ENCODE results near the gene PGP.
"Not testable (repeated sequence)": the region's sequence is repeated elsewhere in the genome, so short reads cannot be mapped to it uniquely, and the experiment has no call there.

Gene PGP

GRCh38 chr16:2250652-2251295, 36.1 kb upstream of the PGP start:
- H3K36me3 ChIP-seq (ENCODE audit: control insufficient read depth in 5 of 5, insufficient read depth in 5 of 5, low read length in 5 of 5), result peaks cover 0 to 45% (median 34%) of the 10 kb centered on the region in 5 donors
- peaks cover 1 to 23% (median 20%) of the 10 kb centered on the region in 5 donors for H3K4me1 ChIP-seq (ENCODE audit: control insufficient read depth in 5 of 5, insufficient read depth in 5 of 5, low read length in 5 of 5)
- H3K4me3 ChIP-seq (ENCODE audit: low read depth in 1 of 5, low read length in 5 of 5), result peak overlapping the region; percentile 62 to 79 (median 69)
- H3K9ac ChIP-seq (ENCODE audit: low read length in 5 of 5), result peak overlapping the region in 4 of 5 donors; percentile 40 to 80 (median 62)
- H3K9me3 ChIP-seq (ENCODE audit: control insufficient read depth in 5 of 5, low read length in 5 of 5), result no peaks in the 10 kb centered on the region
- peak overlapping the region; percentile 79 for H3K27ac ChIP-seq (ENCODE audit: low read depth, low read length)
- H3K27me3 ChIP-seq (ENCODE audit: control insufficient read depth in 5 of 5, insufficient read depth in 4 of 5, low read length in 5 of 5), result no peaks in the 10 kb centered on the region

- Histone ChIP-seq H3K4me1 (ENCODE audit: control insufficient read depth in 5 of 5, insufficient read depth in 5 of 5, low read length in 5 of 5) (peaks cover 0 to 16% (median 12%) of the 10 kb centered on the region in 5 donors), H3K9ac (ENCODE audit: low read length in 5 of 5) (no peak overlapping the region), H3K9me3 (ENCODE audit: control insufficient read depth in 5 of 5, low read length in 5 of 5) (no peaks in the 10 kb centered on the region), H3K27ac (ENCODE audit: low read depth, low read length) (no peak overlapping the region), H3K27me3 (ENCODE audit: control insufficient read depth in 5 of 5, insufficient read depth in 4 of 5, low read length in 5 of 5) (no peaks in the 10 kb centered on the region), H3K4me3 (ENCODE audit: low read depth in 1 of 5, low read length in 5 of 5) (no peak overlapping the region), H3K36me3 (ENCODE audit: control insufficient read depth in 5 of 5, insufficient read depth in 5 of 5, low read length in 5 of 5) (peaks cover 0 to 52% (median 44%) of the 10 kb centered on the region in 5 donors)
Measured at GRCh38 chr16:2246301-2246885, 31.8 kb upstream of the PGP start.

DNA sequence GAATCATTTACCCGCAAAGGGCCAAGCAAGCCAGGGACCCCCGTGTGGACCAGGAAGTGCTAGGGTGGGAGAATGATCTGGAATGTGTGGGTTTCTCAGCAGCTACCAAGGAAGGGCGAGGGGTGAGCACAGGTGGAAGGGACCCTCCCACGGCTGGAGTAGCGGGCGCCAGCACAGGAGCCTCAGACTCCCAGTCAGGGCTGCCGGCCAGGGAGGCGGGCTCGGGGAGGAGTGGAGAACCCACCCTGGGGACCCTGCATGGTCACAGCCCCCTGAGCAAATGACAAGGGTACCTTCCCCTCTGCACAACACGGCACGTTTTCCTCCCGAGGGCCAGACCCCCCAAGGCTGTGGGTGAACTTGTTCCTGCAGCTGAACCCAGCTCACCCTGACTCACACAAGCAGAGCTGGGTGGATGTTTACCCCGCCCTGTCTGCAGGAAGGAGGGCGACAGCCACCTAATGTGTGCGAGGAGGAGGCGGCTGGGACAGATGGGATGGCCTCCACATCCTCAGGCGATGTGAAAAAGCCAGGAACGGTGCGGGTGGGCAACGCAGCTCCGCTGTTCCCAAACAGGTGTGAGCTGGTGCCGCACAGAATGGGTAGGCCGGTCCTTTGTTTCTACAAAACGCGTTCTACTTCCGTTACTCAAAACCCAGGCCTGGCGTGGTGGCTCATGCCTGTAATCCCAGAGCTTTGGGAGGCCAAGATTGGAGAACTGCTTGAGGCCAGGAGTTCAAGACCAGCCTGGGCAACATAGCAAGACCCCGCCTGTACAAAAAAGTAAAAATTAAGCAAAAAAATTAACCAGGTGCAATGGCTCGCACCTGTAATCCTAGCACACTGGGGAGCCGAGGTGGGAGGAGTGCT, 30.5 kb upstream of the PGP start:
- Histone ChIP-seq H3K36me3 (ENCODE audit: control insufficient read depth in 5 of 5, insufficient read depth in 5 of 5, low read length in 5 of 5) (peaks cover 0 to 52% (median 44%) of the 10 kb centered on the region in 5 donors), H3K9ac (ENCODE audit: low read length in 5 of 5) (no peak overlapping the region)

DNA sequence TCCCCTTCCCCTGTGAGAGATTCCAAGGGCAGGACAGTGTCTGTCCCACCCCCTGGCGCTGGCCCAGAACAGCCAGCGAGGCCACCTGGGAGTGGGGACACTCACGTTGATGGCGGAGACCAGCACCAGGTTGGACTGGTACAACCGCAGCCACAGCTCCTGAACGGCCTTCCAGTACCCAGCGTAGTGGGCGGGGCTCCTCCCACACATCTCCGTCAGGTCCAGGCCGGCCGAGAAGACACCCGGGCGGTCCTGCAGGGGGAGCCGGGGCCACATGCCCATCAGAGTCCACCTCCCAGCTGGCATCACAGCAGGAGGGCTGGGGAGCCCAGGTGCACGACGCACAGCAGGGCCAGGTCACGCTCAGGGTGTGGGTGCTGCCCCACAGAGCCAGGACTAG, 29.7 kb upstream of the PGP start:
- Histone ChIP-seq H3K9ac (ENCODE audit: low read length in 5 of 5) (no peak overlapping the region), H3K27ac (ENCODE audit: low read depth, low read length) (no peak overlapping the region), H3K4me3 (ENCODE audit: low read depth in 1 of 5, low read length in 5 of 5) (no peak overlapping the region), H3K36me3 (ENCODE audit: control insufficient read depth in 5 of 5, insufficient read depth in 5 of 5, low read length in 5 of 5) (peaks cover 0 to 59% (median 50%) of the 10 kb centered on the region in 5 donors), H3K27me3 (ENCODE audit: control insufficient read depth in 5 of 5, insufficient read depth in 4 of 5, low read length in 5 of 5) (no peaks in the 10 kb centered on the region), H3K4me1 (ENCODE audit: control insufficient read depth in 5 of 5, insufficient read depth in 5 of 5, low read length in 5 of 5) (peaks cover 0 to 4% (median 0%) of the 10 kb centered on the region in 5 donors), H3K9me3 (ENCODE audit: control insufficient read depth in 5 of 5, low read length in 5 of 5) (no peaks in the 10 kb centered on the region)

More for the DNA sequence above, 30.5 kb upstream of the PGP start:
- Histone ChIP-seq H3K27me3 (ENCODE audit: control insufficient read depth in 5 of 5, insufficient read depth in 4 of 5, low read length in 5 of 5) (no peaks in the 10 kb centered on the region), H3K4me3 (ENCODE audit: low read depth in 1 of 5, low read length in 5 of 5) (no peak overlapping the region), H3K4me1 (ENCODE audit: control insufficient read depth in 5 of 5, insufficient read depth in 5 of 5, low read length in 5 of 5) (peaks cover 0 to 7% (median 3%) of the 10 kb centered on the region in 5 donors), H3K27ac (ENCODE audit: low read depth, low read length) (no peak overlapping the region), H3K9me3 (ENCODE audit: control insufficient read depth in 5 of 5, low read length in 5 of 5) (no peaks in the 10 kb centered on the region)

- H3K4me1 ChIP-seq (ENCODE audit: control insufficient read depth in 5 of 5, insufficient read depth in 5 of 5, low read length in 5 of 5), result peaks cover 0 to 4% (median 2%) of the 10 kb centered on the region in 5 donors
- H3K36me3 ChIP-seq (ENCODE audit: control insufficient read depth in 5 of 5, insufficient read depth in 5 of 5, low read length in 5 of 5), result peaks cover 0 to 60% (median 50%) of the 10 kb centered on the region in 5 donors
- no peak overlapping the region for H3K4me3 ChIP-seq (ENCODE audit: low read depth in 1 of 5, low read length in 5 of 5)
- H3K9ac ChIP-seq (ENCODE audit: low read length in 5 of 5), result no peak overlapping the region
- H3K27ac ChIP-seq (ENCODE audit: low read depth, low read length), result no peak overlapping the region
- no peaks in the 10 kb centered on the region for H3K27me3 ChIP-seq (ENCODE audit: control insufficient read depth in 5 of 5, insufficient read depth in 4 of 5, low read length in 5 of 5)
- H3K9me3 ChIP-seq (ENCODE audit: control insufficient read depth in 5 of 5, low read length in 5 of 5), result no peaks in the 10 kb centered on the region
Measured at GRCh38 chr16:2243781-2244180, 29.1 kb upstream of the PGP start.

DNA sequence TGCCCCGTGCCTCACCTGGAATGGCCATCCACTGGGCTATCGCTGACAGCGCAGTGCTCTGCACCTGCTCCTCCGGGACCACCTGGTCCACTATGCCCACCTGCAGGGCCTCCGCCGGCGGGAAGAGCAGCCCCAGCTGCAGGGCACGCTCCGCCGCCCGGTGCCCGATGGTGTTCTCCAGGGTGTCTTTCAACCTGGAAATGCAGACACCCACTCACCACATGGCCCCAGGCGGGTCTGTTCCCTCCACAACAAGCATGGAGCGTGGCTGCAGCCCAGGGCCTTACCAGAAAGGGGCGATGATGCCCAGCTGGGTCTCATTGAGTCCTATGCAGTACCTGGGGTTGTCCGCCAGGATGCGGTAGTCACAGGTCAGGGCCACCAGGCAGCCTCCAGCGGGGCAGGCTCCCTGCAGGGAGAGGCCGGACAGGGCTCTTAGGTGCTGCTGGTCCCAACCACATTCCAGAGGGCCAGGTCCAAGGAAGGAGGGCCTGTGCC, 28.4 kb upstream of the PGP start:
- Histone ChIP-seq H3K36me3 (ENCODE audit: control insufficient read depth in 5 of 5, insufficient read depth in 5 of 5, low read length in 5 of 5) (peaks cover 0 to 57% (median 50%) of the 10 kb centered on the region in 5 donors), H3K4me3 (ENCODE audit: low read depth in 1 of 5, low read length in 5 of 5) (no peak overlapping the region), H3K9me3 (ENCODE audit: control insufficient read depth in 5 of 5, low read length in 5 of 5) (no peaks in the 10 kb centered on the region), H3K4me1 (ENCODE audit: control insufficient read depth in 5 of 5, insufficient read depth in 5 of 5, low read length in 5 of 5) (peaks cover 0 to 3% (median 0%) of the 10 kb centered on the region in 5 donors), H3K9ac (ENCODE audit: low read length in 5 of 5) (no peak overlapping the region), H3K27me3 (ENCODE audit: control insufficient read depth in 5 of 5, insufficient read depth in 4 of 5, low read length in 5 of 5) (no peaks in the 10 kb centered on the region), H3K27ac (ENCODE audit: low read depth, low read length) (no peak overlapping the region)

DNA sequence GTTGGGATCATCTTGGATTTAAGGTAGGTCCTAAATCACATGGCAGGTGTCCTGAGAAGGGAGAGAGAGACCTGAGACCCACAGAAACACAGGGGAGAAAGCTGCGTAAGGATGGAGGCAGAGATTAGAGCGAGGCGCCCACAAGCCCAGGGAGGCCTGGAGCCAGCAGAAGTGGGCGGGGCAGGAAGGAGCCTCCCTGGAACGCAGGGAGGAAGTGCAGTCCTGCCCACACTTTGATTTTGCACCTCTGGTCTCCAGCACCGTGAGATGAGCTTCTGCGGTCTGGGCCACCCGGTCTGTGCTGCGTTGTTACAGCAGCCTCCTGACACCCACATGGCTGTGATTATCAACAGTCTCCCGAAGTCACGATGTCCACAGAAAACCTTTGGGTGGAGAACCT, 28.0 kb upstream of the PGP start:
- H3K27me3 ChIP-seq (ENCODE audit: control insufficient read depth in 5 of 5, insufficient read depth in 4 of 5, low read length in 5 of 5), result no peaks in the 10 kb centered on the region
- no peak overlapping the region for H3K4me3 ChIP-seq (ENCODE audit: low read depth in 1 of 5, low read length in 5 of 5)
- H3K4me1 ChIP-seq (ENCODE audit: control insufficient read depth in 5 of 5, insufficient read depth in 5 of 5, low read length in 5 of 5), result peaks cover 0 to 6% (median 2%) of the 10 kb centered on the region in 5 donors
- H3K27ac ChIP-seq (ENCODE audit: low read depth, low read length), result no peak overlapping the region
- H3K36me3 ChIP-seq (ENCODE audit: control insufficient read depth in 5 of 5, insufficient read depth in 5 of 5, low read length in 5 of 5), result peaks cover 0 to 57% (median 50%) of the 10 kb centered on the region in 5 donors
- H3K9ac ChIP-seq (ENCODE audit: low read length in 5 of 5), result no peak overlapping the region
- no peaks in the 10 kb centered on the region for H3K9me3 ChIP-seq (ENCODE audit: control insufficient read depth in 5 of 5, low read length in 5 of 5)

DNA sequence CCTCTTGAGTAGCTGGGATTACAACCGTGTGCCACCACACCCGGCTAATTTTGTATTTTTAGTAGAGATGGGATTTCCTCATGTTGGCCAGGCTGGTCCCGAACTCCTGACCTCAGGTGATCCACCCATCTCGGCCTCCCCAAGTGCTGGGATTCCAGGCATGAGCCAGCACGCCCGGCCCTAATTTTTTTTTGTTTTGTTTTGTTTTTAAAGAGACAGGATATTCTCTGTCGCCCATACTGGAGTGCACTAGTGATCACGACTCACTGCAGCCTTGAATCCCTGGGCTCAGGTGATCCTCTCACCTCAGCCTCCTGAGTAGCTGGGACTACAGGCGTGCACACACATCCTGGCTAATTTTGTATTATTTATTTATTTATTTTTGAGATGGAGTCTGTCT, 25.7 kb upstream of the PGP start:
- Histone ChIP-seq H3K27me3 (ENCODE audit: control insufficient read depth in 5 of 5, insufficient read depth in 4 of 5, low read length in 5 of 5) (peaks cover 0 to 15% (median 8%) of the 10 kb centered on the region in 5 donors), H3K36me3 (ENCODE audit: control insufficient read depth in 5 of 5, insufficient read depth in 5 of 5, low read length in 5 of 5) (peaks cover 0 to 48% (median 43%) of the 10 kb centered on the region in 5 donors), H3K4me1 (ENCODE audit: control insufficient read depth in 5 of 5, insufficient read depth in 5 of 5, low read length in 5 of 5) (peaks cover 0 to 23% (median 17%) of the 10 kb centered on the region in 5 donors)
- H3K9me3 ChIP-seq (ENCODE audit: control insufficient read depth in 5 of 5, low read length in 5 of 5); H3K4me3 ChIP-seq (ENCODE audit: low read depth in 1 of 5, low read length in 5 of 5); H3K9ac ChIP-seq (ENCODE audit: low read length in 5 of 5); H3K27ac ChIP-seq (ENCODE audit: low read depth, low read length): not testable (repeated sequence)

DNA sequence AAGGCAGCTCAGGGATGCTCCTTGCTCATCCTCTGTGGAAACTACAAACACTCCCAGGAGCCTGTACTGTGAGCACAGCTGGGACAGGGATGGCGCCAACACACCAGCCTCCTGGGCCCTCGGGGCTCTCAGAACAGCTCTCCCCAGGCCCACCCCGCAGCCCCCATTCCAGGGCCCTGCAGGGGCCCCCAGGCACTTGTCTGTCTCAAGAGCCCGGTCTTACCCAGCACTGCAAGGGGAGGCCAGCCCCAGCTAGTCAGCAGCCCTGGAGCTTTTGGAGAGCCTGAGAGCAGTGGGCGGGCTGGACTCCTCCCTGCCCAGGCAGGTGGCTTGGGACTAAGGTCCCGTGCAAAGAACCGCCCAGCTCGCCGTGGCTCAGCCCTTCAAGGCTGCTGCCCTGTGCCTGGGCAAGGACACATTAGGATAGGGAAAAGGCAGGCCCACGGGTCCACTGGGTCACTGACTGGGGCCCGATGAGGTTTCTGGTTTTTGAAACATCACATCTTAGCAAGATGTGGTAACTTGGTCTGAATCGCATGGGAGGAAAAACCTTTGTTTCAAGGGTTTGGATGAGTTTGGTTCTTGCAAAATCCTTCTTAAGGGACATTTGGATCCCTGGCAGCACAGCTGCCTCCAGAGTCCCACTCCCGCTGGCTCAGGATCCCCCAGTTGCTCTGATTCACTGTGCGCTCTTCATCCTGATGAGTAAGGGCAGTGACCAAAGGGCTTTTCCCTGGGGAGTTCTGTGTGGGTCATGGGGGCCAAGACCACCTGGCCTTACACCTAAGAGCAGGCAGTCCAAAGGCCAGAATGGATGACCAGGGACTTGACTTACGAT, 24.4 kb upstream of the PGP start:
- Histone ChIP-seq H3K4me3 (ENCODE audit: low read depth in 1 of 5, low read length in 5 of 5) (no peak overlapping the region), H3K4me1 (ENCODE audit: control insufficient read depth in 5 of 5, insufficient read depth in 5 of 5, low read length in 5 of 5) (peaks cover 0 to 23% (median 17%) of the 10 kb centered on the region in 5 donors), H3K27ac (ENCODE audit: low read depth, low read length) (no peak overlapping the region), H3K27me3 (ENCODE audit: control insufficient read depth in 5 of 5, insufficient read depth in 4 of 5, low read length in 5 of 5) (peaks cover 0 to 18% (median 8%) of the 10 kb centered on the region in 5 donors), H3K9me3 (ENCODE audit: control insufficient read depth in 5 of 5, low read length in 5 of 5) (no peaks in the 10 kb centered on the region), H3K9ac (ENCODE audit: low read length in 5 of 5) (no peak overlapping the region), H3K36me3 (ENCODE audit: control insufficient read depth in 5 of 5, insufficient read depth in 5 of 5, low read length in 5 of 5) (peaks cover 0 to 48% (median 42%) of the 10 kb centered on the region in 5 donors)
